GM20431 (cell line): ENCODE results near the gene TPT1.
"Not testable (repeated sequence)": the region's sequence is repeated elsewhere in the genome, so short reads cannot be mapped to it uniquely, and the experiment has no call there.

ENCODE experiments used
- in situ Hi-C: fragments of 300-500 bp; cut with MseI, MboI; formaldehyde crosslinking; loops from one replicate; pipeline ENCODE4 v1.15.0; 2020; ENCODE audit warnings: low sequenced_read_pairs; ENCODE audit not compliant: unreplicated experiment

The TPT1 gene

DNA sequence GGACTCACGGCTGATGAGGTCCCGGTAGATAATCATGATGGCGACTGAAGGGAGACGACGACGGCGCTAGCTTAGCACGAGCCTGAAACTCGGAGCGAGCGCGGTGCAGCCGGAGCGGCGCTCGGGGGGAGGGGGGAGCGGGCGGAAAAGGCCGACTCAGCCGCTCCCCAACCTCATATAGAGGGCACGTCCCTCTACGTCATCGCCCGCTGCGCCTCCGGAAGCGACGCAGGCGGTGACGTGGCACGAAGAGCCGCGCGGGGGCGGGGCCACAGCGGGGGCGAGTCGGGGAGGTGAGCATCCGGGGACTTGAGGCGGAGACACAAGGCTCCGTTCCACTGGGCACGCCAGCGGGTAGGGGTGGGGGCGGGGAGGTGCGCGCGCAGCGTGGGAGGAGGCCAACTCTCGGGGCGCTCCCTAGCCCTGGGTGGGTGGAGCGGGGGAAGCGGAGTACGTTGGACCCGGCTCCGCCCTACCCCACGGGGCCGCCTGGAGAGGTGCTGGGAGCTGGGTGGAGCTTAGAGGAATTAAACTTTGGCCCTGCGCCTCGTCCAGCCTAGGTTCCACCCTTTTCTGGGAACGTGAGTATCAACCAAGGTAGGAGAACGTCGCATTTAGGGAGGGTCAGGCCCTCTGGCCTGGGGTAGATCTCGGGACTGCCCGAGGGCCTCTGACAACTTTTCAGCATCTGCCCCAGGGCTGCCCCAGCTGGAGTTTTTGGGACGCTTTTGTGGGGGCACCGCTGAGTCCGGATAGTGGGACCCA is at the start of gene TPT1:
TSS of gene TPT1 (minus strand) at position 150 of the 765 bp plus-strand sequence. CDS start at position 36, 114 bp downstream.
- in situ Hi-C loops: no loop called here

DNA sequence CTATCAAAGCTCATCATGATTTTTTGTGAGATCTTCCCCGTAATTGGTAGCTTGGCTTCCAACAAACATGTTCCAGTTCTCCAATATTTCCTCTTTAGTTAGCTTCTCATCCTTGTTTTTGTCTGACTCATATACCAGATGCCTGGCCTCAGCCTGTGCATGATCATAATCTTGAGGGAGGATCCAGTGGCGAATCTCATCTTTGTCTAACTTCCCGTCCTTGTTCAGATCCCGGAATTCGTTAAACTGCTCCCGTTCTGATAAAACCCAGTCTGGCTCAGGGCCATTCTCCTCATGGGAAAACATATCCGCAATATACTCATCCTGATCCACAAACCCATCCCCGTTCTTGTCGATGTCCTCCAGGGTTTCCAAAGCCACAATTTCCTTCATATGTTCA is 49.4 kb upstream of the TPT1 start:
- in situ Hi-C loops: not testable (repeated sequence)

DNA sequence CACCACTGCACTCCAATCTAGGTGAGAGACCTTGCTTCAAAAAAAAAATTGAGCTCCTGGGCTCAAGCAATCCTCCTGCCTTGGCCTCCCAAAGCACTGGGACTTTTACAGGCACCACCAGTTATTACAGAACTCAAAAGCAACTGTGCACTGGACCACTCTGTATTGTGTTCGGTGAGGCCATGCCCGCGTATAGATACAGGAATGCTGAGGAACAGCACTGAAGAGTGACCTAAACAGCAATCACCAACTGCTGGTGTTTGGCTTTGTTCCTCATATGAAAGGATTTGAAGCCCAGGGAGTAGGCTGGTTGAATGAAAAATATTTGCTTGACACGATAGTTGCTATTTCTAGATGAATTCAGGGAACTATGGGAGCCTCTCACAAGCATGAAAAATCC is 47.7 kb upstream of the TPT1 start:
- in situ Hi-C loops: no loop called here

DNA sequence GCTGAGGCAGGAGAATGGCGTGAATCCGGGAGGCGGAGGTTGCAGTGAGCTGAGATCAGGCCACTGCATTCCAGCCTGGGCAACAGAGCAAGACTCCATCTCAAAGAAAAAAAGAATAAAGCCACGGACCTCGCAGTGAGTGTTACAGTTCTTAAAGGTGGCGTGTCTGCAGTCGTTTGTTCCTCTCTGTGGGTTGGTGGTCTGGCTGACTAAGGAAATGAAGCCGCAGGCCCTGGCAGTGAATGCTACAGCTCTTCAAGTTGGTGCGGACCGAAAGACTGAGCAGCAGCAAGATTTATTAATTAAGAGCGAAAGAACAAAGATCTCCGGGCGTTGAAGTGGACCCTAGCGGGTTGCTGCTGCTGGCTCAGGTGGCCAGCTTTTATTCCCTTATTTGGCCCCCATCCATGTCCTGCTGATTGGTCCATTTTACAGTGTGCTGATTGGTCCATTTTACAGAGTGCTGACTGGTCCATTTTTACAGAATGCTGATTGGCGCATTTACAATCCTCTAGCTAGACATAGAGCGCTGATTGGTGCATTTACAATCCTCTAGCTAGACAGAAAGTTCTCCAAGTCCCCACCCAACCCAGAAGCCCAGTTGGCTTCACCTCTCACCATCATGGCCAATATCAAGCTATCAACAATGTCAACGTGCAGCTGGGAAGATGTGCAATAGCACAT is 46.1 kb upstream of the TPT1 start:
- in situ Hi-C loops: not testable (repeated sequence)

DNA sequence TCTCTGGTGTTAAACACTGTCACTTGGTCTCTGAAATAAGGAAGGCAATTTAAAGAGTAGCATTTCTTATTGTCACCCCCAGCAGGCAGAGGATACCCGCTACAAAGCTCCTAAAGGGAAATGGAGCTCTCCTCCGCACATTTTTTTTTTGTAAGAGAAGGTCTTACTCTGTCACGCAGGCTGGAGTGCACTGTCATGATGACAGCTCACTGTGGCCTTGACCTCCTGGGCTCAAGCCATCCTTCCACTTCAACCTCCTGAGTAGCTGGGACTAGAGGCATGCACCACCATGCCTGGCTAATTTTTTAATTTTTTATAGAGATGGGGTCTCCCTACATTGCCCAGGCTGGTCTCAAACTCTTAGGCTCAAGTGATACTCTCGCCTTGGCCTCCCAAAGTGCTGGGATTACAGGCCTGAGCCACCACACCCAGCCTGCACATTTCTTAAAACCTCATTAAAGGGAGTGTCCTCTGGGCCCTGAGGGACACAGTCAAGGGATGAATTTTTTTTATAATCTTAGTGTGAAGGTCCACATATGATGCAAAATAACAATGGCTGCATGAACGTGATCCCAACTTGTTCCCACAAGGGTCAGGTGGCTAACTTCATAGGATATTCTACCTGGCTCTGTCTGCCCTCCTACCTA is 45.0 kb upstream of the TPT1 start:
- in situ Hi-C loops: no loop called here

DNA sequence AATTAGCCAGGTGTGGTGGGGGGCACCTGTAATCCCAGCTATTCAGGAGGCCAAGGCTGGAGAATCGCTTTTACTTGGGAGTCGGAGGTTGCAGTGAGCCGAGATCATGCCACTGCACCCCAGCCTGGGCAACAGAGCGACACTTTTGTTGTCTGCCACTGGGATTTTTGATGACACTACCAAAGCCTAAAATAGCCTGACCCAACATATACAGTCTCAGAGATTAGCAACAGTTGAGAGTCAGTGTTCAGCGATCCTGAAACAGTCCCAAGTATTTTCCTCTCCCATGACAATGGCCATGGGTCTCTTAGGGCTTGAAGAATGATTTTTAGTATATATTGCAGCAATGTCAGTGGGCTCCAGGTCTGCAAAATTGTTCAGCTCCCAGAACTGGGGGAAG is 44.3 kb upstream of the TPT1 start:
- in situ Hi-C loops: no loop called here

DNA sequence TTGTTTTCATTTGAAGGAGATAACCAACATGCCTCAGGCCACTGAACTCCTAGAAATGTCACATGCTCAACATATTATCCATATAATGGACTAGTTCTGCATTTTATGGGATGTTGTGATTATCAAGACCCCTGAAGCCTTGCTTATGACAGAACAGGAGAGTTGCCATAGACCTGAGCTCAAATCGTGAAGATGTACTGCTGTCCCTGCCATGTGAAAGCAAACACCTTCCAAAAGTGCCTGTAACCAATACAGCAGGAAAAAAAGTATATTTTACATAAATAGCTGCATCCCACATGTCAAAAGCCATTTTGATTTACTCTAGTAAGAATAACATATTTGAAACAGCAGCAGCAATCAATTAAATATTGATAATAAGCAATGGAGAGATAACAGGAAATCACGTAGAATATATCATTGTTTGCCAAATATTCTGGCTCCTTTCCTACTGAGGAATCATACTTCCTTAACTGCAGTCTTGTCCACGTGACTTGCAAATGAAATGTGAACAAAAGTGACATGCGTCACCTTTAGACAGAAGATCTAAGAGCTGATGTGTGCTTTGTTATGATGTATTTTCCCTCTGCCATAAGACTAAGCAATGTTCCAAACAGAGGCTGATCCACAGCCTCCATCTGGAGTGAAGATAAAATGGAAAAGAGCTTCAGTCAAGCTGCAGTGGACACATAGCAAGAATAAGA is 43.6 kb upstream of the TPT1 start:
- in situ Hi-C loops: no loop called here

DNA sequence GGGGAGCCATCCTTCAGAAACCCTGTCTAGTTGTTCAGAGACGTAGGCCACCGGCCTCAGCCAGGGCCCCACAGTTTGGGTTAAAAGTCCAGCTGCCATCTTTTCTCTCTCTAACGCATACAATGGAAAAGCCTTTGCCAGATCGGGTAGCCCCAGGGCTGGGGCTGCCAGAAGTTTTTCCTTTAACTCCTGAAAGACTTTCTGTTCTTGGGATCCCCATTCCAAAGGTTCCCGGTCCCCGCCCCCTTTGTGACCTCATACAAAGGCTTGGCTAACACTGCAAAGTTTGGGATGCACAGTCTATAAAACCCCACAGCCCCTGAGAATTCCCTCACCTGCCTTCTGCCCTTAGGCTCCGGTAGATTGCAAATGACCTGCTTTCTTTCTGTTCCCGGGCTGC is 41.8 kb upstream of the TPT1 start:
- in situ Hi-C loops: not testable (repeated sequence)

DNA sequence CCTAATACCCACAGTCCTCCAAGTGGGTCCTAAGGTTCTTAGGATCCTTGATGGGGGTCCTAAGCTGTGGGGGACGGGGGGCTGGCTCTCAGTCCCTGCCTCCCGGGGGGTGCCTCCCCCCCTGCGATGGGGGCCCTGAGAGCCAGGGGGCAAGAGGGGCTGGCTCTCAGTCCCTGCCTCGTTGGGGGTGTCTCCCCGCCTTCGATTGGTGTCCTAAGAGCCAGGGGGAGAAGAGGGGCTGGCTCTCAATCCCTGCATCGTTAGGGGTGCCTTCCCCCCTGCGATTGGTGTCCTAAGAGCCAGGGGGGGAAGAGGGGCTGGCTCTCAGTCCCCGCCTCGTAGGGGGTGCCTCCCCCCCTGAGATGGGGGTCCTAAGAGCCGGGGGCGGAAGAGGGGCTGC is 40.2 kb upstream of the TPT1 start:
- in situ Hi-C loops: no loop called here

DNA sequence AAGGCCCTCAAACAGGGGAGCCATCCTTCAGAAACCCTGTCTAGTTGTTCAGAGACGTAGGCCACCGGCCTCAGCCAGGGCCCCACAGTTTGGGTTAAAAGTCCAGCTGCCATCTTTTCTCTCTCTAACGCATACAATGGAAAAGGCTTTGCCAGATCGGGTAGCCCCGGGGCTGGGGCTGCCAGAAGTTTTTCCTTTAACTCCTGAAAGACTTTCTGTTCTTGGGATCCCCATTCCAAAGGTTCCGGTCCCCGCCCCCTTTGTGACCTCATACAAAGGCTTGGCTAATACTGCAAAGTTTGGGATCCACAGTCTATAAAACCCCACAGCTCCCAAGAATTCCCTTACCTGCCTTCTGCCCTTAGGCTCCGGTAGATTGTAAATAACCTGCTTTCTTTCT is 39.7 kb upstream of the TPT1 start:
- in situ Hi-C loops: not testable (repeated sequence)

DNA sequence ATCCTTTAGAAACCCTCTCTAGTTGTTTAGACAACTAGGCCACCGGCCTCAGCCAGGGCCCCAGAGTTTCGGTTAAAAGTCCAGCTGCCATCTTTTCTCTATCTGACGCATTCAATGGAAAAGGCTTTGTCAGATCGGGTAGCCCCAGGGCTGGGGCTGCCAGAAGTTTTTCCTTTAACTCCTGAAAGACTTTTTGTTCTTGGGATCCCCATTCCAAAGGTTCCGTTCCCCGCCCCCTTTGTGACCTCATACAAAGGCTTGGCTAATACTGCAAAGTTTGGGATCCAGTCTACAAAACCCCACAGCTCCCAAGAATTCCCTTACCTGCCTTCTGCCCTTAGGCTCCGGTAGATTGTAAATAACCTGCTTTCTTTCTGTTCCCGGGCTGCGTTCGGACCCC is 38.5 kb upstream of the TPT1 start:
- in situ Hi-C loops: not testable (repeated sequence)

DNA sequence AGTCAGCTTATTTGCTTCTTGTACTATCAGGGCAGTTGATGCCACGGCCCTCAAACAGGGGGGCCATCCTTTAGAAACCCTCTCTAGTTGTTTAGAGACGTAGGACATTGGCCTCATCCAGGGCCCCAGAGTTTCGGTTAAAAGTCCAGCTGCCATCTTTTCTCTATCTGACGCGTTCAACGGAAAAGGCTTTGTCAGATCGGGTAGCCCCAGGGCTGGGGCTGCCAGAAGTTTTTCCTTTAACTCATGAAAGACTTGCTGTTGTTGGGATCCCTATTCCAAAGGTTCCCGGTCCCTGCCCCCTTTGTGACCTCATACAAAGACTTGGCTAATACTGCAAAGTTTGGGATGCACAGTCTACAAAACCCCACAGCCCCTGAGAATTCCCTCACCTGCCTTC is 37.8 kb upstream of the TPT1 start:
- in situ Hi-C loops: not testable (repeated sequence)

DNA sequence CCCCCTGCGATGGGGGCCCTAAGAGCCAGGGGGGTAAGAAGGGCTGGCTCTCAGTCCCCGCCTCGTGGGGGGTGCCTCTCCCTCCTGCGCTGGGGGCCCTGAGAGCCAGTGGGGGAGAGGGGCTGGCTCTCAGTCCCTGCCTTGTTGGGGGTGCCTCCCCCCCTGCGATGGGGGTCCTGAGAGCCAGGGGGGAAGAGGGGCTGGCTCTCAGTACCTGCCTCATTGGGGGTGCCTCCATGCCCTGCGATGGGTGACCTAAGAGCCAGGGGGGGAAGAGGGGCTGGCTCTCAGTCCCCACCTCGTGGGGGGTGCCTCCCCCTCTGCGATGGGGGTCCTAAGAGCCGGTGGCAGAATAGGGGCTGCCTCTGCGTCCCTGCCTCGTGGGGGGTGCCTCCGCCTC is 36.3 kb upstream of the TPT1 start:
- in situ Hi-C loops: not testable (repeated sequence)

DNA sequence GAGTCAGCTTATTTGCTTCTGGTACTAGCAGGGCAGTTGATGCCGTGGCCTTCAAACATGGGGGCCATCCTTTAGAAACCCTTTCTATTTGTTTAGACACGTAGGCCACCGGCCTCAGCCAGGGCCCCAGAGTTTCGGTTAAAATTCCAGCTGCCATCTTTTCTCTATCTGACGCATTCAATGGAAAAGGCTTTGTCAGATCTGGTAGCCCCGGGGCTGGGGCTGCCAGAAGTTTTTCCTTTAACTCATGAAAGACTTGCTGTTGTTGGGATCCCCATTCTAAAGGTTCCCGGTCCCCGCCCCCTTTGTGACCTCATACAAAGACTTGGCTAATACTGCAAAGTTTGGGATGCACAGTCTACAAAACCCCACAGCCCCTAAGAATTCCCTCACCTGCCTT is 35.7 kb upstream of the TPT1 start:
- in situ Hi-C loops: not testable (repeated sequence)

DNA sequence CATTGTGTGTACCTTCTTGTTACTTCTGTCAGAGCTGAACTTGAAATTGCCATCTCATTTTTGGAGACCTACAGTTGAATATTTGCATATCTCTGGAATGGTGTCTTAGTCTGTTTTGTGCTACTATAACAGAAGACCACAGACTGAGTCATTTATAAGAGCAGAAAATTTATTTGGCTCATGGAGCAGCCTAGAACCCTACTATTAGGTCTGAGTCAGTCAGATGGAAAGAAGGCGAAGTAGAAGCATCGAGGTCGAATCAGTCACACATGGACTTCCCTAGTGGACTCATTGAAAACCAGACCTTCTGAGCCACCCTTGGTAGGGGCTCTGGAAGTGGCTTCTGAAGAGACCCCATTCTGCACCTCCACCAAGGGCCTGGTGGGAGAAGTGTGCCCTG is 33.9 kb upstream of the TPT1 start:
- in situ Hi-C loops: no loop called here

DNA sequence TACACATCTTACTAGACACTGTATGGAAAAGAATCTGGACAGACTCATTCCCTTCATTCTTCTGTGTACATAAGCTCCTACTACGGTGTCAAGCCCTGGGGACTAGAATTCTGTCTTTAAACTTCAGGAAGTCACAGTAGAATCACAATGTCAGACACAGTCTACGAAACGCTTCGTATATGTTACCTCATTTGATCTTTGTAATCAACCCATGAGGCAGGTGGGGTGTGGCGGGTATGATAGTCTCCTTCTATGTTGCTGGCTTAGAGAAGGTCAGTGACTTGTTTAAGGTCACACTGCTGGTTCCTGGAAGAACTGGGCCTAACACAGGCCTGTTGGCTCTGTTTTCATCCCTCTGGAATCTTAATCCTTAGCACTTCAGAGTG is 32.2 kb upstream of the TPT1 start:
- in situ Hi-C loops: no loop called here

DNA sequence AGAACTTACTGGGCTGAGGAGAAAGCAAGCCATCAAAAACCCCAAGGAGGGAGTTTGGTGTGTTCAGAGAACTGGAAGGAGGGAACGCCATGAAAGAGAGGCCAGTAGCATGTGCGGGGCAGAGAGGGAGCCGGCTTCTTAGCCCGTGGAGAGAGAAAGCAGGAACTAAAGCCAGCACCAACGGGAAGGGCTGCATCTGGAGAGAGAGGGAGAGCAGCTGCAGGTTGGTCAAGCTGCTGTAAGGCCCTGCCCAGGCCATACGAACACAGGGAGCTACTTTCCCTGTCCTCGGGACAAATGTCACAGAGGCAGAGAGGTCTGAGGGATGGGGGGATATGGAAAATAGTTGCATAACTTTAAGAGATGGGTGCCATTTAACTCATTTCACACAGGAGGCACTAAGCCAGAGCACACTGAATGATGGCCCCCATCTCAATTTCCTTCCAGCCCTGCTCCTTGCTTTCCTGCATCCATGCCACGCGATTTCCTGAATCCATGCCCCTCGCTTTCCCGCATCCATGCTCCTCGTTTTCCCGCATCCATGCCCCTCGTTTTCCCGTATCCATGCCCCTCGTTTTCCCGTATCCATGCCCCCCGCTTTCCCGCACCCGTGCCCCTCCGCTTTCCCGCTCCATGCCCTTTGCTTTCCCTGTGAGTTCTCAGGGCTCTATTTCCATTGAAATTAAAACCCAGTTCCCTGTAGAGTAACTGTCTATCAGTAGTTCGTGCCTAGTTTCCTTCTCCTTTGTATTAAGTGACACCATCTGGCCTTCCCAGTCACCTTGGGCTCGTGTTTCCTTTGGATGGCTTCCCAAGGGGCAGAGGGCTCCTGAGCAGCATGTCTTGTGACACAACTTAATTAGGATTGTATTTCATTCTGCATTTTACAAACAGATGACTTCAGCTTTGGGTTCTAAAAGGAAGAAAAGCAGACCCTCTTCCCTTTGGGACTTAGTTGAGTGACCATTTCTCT is 31.5 kb upstream of the TPT1 start:
- in situ Hi-C loops: no loop called here

DNA sequence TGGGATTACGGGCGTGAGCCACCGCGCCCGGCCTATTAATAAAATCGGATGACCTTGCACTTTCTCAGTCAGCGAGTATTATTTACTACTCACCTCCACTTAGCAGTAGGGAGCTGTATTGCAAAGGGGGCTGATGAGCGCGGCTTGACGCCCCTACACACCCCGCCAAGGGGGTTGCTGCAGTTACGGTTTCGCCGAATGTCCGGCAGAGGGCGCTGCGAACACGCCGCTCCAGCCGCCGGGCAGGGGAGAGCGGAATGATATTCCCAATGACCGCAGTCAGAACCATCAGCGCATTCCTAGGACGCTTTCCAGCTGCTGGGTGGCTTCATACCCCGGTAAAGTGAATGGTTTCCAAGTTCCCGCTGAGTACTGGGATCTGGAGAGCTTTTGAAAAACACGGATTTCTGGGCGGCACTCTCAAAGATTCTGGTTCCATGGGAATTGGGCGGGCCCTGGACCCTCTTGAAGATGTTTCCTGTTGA is 30.0 kb upstream of the TPT1 start:
- in situ Hi-C loops: no loop called here

DNA sequence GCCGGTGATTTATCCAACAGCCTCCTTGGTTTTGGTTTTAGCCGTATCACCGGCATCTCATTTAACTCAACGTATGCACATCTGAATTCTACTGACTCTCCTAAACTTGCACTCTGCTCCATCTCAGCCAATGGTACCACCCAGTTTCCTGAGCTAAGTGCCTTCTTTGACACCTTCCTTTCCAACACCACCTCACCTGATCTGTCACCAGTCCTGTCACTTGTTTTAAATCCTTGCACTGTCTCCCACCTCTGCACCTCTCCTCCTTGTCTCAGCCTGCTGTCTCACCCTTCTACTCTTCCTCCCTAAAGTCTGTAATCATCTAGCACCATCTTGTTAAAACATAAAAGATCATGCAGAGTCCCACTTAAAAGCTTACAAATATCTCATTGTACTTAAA is 28.1 kb upstream of the TPT1 start:
- in situ Hi-C loops: no loop called here
